Stimulated activated CD4-positive, alpha-beta T cell treated with anti-CD3 and anti-CD28 coated beads, Interleukin-1b, Interleukin-23, amount 100 ng/mL, for 4 hours (primary cell): ENCODE measurements around the gene TTC38.
"Not testable (repeated sequence)": the region's sequence is repeated elsewhere in the genome, so short reads cannot be mapped to it uniquely, and the experiment has no call there.

Experiments used
- DNase-seq, 2 donors: peaks; one replicate each; pipeline ENCODE4 v3.0.0-alpha.2; 2020; ENCODE audit warnings: low read depth in 2 of 2

The TTC38 gene

DNA sequence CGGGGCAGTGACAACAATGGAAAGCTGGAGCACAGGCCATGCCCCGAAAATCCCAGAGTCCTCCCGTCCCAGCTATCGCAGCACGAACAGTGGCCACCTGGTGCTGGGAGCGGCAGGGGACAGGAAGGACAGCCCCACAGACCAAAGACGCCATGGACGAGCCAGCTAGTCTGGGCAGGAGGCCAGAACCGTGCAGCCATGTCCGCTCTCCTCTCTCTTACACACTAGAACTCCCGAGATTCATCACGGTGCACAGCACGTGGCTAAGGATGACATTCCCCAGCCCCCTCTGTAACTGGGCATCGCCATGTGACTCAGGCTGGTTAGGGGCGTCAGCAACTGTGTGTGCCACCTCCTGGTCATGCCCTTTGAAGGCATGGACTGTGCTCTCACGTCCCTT, 22.3 kb upstream of the TTC38 start:
- no peak for DNase-seq

DNA sequence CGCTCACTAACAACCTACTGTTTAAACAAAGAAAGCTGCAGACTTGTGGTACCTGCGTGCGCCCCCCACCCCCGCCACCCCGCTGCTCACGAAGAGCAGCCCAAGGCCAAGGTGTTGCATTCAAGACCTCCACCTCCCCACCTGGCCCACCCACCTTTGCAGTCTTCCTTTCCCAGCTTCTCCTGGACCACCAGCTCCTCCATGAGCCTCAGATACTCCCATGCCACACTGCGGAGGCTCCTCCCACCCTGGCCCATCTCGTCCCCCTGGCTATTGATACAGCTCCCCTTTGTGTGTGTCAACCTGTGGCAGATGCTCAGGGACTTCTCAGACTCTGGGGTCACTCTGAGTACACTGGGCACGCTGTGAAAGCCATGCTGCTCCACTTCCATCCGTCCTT, 21.6 kb upstream of the TTC38 start:
- DNase-seq = no peak

DNA sequence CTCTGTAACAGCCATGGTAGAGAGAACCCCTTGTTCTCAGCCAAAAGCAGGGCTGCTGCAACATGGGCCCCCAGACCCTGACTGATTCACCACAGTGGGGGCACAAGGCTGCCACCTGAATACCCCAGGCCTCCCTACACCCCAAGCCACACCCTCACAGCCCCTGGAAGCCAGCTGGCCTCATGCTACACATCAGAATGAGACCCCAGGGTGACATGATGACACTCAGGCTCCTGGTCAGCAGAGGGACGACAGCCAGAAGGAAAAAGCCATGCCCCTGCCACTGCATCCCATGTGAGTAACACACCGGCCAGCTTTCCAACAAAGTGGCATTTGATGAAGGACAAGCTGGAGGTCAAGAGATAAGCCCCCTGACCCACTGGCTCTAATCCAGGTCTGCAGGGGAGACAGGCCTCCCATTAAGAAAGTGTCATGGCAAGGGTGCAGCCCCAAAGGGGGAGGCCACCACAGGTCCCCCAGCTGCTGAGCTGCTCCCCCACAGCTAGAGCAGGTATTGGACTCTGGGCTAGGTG, 20.3 kb upstream of the TTC38 start:
- no peak for DNase-seq

DNA sequence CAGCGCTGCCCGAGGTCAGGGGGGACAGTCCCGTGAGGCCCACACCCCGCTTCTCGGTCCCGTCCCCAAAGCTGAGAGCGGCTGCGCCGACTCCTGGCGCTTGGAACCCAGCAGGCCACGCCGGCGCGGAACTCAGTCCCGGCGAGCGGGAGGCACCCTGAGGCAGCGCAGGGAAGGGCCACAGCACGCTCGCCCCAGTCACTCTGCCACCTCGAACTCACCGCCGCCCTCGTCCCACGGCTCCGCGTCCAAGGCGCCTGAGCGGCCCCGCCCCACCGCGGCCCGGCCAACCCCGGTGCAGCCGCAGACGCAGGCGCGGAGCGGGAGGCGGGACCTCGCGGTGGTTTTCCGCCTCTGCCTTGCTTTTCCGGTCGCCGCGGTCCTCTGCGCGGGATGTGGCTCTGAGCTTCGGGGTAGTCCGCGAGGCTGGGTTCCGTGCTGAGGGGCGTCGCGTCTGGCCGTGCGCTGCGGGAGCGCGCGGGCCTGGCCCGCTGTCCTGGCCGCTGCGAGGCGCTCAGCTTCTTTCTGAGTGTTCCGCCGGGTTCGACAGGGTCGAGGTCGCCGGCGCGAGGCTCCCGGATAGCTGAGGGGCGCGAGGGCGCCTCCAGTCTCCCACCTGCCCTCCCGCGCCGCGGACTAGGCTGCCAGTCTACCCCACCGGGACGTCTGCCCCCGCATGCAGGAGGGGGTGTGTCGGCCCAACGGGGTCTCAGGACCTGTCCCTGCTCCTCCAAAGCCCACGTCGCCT, 17.6 kb upstream of the TTC38 start, which contains the start of gene CDPF1:
Gene CDPF1, minus strand, starts transcription at position 259 of the 748 bp plus-strand sequence. CDS start 2,009 bp downstream, outside the sequence.
- DNase-seq = peak; percentile 87 to 92

DNA sequence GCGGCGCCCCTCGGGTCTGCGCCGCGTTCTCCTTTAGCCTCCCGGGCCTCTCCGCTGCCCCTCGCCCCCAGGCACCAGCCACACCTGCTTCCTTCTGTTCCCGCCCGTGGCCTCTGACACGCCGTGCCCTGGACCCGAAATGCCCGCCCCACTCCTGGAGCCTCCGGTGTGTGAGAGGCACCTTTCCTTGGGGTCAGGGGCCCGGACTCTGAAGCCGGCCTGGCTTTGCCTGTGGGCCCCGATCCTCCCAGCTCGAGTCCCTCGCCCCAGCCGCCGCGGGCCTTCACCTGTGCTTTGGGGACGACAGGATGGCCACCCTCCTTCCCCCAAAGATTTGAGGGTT, 17.1 kb upstream of the TTC38 start:
- peak in 1 of 2 donors; percentile 7 for DNase-seq

DNA sequence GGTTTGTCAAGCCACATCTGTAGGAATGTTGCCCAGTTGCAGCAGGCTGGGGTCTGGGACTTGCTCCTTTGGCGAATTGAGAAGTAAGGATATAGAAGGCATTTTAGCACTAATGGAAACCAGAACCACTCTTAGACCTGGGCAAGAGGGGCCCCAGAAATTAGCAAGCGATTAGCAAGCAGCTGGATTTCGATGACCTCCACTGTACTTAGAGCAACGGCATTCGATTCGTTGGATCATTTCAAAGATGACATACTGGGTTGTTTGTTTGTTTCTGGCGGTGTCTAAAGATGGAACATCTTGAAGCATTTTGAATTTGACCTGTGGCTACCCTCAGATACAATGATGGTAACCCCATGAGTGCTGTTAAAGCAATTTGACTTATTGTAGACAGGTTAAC, 16.5 kb upstream of the TTC38 start:
- no peak for DNase-seq

DNA sequence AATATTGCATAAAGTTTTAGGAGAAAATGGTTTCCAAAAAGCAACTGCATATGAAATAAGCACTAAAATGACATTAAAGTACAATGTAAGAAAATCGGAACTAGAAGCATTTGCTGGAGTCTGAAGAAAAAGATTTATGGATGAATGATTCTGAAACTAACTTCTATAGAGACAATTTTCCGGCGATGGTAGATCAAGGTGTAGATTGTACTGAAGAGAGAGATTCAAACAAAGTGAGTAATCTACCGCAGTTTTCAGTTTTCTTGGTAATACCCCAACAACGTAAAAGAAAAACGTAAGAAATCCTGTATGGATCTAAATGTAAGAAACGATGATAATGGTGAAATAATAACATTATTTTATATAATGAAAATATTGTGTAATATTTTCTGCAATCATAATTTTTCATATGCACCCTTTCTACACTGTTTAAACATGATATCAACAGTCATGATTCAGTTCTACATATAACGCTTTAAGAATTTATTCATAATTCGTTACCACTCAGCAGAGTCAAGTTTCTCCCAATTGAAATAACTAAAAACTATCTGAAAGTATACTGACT, 15.9 kb upstream of the TTC38 start:
- DNase-seq = no peak

DNA sequence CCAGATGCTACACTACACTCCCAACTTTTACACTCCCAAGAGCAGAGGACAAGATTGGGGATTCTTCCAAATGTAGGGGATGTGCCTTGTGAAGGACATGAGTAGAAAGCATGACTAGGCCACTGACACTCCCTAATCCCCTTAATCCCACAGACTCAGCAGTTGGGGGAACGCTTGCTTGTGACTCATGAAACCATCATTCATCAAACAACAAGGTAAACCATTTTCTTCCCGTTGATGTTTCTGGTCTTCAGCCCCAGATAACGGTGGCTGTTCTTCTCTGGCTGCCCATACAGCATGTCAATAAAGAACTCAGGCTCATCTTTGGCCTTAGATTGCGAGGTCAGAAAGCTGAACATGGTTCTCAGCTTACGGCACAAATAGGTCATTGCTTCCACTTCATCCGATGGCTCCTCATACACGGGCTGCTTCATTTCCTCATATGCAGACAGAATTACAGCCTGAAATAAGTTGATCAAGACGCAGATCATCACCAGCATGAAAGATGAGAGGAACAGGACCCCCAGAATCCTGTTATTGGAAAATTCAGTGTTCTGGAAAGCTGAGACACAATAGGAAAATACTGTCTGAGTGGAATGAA, 11.3 kb upstream of the TTC38 start:
- DNase-seq = no peak

DNA sequence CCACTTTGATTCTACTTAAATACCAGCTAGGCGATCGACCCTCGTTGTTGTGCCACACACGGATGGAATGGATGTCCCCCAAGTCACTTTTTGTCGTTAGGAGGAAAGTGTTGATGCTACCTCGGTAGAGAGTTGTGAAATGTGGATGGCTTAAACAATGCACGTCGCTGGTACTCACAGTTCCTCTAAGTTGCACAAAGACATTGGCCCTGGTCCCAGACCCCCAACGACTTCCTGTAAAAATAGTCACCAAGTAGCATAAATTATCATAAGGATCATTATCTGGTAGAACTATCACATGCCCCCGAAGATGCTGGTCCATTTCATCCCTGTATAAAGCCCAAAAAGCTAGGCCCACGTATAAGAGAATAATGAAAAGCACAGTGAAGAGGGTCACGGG, 8.4 kb upstream of the TTC38 start:
- no peak for DNase-seq

DNA sequence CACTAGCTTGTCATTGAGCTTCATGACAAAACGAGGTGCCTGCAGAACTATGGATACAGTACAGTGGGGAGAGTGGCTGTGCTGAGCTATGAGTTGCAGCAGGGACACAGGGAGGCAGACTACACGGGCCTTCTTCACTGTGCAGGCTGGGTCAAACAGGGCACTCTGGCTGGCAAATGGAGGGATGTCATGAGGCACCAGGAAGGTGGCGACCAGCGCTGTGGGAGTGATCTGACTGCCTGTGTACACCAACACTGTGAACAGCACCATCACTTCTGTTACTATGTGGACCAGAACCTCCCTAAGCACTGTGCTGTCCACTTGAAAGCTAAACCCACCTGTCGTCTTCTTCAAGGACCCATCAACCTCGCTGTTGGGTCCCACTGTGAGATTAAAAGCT, 7.8 kb upstream of the TTC38 start:
- DNase-seq = no peak

DNA sequence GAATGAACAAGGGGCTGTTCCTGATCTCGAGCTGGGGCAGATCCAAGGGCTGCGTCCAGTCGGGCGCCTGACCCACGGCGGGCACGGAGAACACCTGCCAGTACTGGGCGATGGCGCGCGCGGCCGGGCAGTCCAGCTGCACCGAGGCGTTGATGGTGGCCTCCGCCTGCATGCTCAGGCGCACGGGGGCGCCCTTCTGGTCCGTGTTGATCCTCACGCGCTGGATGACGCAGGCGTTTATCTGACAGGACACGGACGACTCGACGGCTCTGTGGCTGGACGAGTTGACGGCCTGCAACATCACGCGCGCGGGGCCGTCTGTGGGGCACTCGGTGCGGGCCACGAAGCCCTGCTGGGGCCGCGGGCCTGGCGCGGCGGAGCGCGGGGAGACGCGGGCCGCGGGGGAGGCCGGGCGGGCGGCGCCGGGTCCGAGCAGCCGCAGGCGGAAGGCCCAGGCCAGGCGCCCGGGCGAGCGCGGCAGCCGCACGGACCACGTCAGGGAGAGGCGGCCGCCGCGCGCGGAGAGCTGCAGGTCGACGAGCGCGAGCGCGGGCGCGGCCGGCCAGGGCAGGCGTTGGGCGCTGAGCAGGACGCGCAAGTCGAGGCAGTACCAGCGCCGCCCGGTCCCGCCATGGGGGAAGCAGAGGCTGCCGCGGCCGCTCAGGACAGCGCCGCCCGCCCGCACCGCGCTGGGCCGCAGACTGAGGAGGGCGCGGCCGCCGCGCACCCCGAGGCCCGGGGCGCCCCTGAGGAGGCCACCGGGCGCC, 5.2 kb upstream of the TTC38 start:
- DNase-seq = peak in 1 of 2 donors; percentile 5

DNA sequence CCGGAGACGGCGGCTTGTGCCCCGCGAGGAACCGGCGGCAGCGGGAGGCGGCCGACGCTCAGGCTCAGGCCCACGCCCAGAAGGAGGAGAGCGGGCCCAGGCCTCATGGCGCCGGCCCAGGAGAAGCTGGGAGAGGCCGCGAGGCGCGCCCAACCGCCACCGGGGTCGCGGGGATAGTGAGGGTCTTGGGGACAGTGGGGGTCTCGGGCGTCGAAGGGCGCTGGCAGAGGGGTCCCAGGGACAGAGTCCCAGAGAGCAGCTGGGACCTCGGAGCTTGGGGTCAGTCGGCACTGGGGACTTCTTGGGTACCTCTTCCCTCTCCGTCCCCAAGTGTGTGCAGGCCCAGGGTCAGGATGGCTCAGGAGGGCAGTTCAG, 4.6 kb upstream of the TTC38 start, which contains the start of gene PKDREJ:
Gene PKDREJ, minus strand, starts transcription at position 128 of the 375 bp plus-strand sequence. Its CDS starts 21 bp downstream, at position 107.
- DNase-seq = no peak

DNA sequence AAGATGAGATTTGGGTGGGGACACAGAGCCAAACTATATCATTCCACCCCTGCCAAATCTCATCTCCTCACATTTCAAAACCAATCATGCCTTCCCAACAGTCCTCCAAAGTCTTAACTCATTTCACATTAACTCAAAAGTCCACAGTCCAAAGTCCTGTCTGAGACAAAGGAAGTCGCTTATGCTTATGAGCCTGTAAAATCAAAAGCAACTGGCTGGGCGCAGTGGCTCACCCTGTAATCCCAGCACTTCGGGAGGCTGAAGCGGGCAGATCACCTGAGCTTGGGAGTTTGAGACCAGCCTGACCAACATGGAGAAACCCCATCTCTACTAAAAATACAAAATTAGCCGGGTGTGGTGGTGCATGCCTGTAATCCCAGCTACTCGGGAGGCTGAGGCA, 3.3 kb upstream of the TTC38 start:
- not testable (repeated sequence) for DNase-seq

DNA sequence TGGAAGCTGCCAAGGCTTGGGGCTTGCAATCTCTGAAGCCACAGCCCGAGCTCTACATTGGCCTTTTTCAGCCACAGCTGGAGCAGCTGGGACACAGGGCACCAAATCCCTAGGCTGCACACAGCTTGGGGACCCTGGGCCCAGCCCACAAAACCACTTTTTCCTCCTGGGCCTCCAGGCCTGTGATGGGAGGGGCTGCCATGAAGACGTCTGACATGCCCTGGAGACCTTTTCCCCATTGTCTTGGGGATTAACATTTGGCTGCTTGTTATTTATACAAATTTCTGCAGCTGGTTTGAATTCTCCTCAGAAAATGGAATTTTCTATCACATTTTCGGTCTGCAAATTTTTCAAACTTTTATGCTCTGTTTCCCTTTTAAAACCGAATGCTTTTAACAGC, 2.2 kb upstream of the TTC38 start:
- not testable (repeated sequence) for DNase-seq

DNA sequence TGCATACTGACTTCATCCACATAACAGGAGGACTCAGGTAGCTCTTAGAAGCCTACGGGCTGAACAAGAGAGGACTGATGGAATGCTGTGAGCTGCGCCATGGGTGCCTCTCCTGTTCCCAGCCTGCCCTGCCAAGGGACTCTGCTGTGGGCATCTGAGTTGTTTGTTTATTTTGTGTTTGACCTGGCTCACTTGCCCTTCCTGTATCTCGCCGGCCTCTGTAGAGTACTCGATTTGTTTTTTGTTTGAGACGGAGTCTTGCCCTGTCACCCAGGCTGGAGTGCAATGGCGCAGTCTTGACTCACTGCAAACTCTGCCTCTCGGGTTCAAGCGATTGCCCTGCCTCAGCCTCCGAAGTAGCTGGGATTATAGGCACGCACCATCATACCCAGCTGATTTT, 1.8 kb downstream of the TTC38 start:
- no peak for DNase-seq

DNA sequence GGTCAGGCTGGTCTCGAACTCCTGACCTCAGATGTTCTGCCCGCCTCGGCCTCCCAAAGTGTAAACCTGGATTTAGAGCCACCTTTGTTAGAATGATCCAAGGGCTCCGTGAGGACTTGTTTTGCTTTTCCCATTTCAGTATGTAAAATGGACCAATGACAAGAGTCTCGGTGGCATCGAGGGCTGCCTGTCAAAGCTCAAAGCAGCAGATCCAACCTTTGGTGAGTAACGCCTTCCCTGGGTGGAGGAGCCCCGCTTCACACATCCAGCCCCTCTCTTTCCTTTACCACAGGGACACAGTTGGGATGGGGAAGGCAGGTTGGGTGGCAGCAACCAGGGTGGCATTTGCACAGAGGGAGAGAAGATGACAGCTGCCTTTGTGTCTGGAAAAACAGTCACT, 4.4 kb downstream of the TTC38 start:
- no peak for DNase-seq

DNA sequence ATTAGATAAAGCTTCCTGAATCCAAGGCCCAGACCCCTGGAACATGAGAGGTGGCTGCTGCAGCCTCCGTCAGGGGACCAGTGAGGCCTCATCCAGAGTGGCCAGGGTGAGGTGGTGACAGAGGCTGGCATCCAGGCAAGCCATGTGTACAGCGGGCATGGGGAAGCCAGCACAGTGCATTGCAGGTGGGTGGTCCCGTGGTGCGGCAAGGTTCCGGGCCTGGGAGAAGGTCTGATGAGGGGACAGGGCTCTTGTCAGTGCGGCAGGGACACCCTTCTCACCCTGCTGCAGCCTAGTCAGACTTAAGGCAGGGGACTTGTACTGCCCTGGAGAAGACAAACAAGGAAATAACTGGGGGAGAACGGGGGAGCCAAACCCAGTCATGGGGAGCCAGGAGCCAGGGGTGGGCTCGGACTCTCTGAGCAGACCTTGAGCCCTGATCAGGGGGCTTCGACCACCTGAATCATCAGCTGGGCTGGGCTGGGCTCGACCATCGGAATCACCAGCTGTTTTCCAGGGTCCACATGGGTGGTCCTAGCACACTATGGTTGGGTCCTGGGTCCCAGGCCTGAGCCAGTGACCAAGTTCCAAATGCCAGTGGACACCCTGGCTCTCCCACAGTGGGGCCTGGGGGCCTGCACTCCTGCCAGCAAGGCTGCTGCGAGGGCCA, 5.1 kb downstream of the TTC38 start:
- DNase-seq = no peak

DNA sequence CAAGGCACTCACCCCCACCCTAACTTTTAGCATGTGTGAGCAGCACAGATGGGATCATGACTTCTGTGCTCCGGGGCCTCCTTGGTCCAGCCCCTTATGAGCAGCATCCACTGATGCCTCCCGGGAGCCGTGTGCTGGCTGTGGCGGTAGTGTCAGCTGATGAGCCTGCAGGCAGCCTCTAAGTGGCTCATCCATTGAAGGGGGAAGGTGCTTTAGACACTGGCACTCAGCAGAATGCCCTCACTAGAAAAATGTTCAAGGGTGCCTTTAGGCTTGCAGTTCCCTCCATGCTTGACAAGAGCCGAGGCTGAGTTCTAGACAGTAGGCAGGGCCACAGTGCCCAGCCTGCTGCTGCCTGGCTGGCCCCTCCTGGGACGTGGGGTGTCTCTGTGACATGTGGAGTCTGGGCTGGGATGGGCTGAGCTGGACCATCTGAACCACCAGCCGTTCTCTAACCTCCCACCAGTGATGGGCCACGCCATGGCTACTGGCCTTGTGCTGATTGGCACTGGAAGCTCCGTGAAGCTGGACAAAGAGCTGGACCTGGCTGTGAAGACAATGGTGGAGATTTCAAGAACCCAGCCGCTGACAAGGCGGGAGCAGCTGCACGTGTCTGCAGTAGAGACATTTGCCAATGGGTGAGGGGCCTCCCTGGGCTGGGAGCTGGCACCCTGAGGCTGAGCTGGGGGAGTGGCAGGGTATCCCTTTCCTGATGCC, 5.8 kb downstream of the TTC38 start:
- DNase-seq = no peak

DNA sequence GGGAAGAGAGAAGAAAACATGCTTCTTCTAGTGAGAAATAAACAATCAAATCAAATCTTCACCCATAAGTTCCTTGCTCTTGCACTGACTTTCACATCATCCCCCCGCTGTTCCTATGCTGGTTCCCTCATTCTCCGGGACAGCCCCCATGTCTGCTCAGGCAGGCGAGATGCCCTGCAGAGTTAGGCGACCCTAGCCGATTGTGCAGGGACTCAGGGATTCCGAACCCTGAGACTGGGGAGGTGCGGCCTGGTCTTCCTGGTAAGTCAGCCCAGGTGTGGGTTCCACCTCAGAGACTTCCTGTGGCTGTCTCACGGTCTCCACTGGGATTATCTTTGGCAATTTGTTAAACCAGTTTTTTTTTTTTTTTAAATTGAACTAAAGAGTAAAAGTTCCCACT, 6.6 kb downstream of the TTC38 start:
- no peak for DNase-seq

DNA sequence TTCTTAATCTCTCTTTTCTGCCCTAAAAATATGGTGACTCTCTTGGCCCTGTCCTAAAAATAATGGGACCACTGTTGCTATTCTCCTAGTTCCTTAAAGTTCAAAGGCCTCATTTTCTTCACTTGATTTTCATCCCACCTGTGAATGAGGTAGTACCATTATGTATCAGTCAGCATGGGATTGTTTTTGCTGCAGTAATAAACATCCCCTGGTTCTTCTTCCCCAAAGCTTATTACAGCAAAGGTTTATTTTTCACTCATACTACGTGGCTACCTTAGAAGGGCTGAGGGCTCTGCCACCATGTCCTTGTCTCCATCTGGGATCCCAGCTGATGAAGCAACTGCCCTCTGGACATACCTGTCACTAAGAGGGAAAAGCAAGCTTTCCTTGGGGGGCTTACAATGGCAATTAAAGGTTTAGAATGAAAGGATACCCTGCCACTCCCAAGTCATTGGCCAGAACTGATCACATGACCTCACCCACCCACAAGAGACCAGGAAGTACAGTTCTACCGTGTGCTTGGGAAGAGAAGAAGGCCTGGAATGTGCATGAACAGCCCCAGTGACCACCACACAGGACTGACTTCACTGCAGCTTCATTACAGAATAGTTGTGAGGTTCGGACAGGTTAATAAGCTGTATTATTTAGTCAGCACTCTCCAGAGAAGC, 7.8 kb downstream of the TTC38 start:
- no peak for DNase-seq
